Esophagus muscularis mucosa (tissue), 4 donors: ENCODE results near the gene ALDH1A2.

Source experiments
- CTCF ChIP-seq, 3 experiments: fragments of 200-600 bp in 2 of 3; fragments of 450-650 bp in 1 of 3; sonication (generic) in 2 of 3; IDR thresholded peaks; one replicate each; pipeline ENCODE4 v1.5.1; 2017 to 2019; ENCODE audit warnings: antibody characterized with exemption in 3 of 3, mild to moderate bottlenecking in 2 of 3, moderate library complexity in 1 of 3
- EP300 ChIP-seq: sonication (generic); formaldehyde crosslinking; IDR thresholded peaks from one replicate; pipeline ENCODE4 v1.6.1; 2017; ENCODE audit warnings: antibody characterized with exemption
- POLR2A ChIP-seq: fragments of 450-650 bp; IDR thresholded peaks from one replicate; pipeline ENCODE4 v1.6.1; 2017; ENCODE audit warnings: antibody characterized with exemption, moderate library complexity, mild to moderate bottlenecking, low read depth
- POLR2AphosphoS5 ChIP-seq, 2 donors: sonication (generic); formaldehyde crosslinking; IDR thresholded peaks; one replicate each; pipeline ENCODE4 v1.6.1; 2017; ENCODE audit warnings: antibody characterized with exemption in 2 of 2

DNA sequence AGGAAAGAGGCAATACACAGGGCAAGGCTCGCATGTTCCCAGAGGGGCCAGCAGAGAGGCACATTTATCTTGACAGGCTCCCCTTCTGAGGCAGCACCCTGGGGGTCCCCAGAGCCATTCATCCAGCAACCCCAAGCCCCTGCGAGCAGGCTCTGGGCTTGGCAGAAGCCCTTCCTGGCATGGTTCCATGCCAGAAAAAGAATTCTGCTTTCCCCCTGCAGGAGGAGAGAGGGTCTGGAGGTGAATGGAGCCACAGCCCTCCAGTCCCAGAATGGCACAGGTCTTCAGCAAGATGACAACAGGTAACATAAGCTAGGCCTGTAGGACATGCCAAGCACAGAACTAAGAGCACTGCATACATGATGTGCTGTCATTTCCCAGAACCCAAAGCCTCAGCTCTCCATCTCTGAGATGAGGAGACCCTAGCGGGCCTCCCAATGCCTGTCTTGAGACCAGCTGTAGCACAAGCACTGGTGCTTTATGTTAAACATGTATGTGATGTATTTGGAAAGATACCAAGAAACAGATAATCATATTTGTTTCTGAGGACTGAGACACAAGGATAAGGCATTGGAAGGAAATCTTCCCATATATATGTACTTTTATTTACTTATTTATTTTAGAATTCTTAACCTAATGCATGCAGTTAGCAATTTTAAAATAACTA is 121.6 kb downstream of the ALDH1A2 start:
- TF ChIP-seq CTCF (IDR thresholded peaks at IDR 0.05) (no peak), POLR2A (no peak), POLR2AphosphoS5 (IDR thresholded peaks at IDR 0.05) (no peak), EP300 (no peak)
